Endothelial cell of umbilical vein (primary cell): ENCODE results near the gene MYO1C. TPM values are rescaled to one million over a fixed set of nuclear protein-coding genes. Genes with fewer than 3 reads are reported as not detected.

Experiments used
- BruUV-seq: library from RNA; stranded (reverse); fragments of 400-500 nt; replicated peaks from 2 replicates; lab custom pipeline; 2021; lab: Mats Ljungman, UMichigan
- CTCF ChIA-PET: fragments of 300-600, 350-600 bp; sonication (Branson Sonifier 250); formaldehyde crosslinking; loops from one replicate; lab custom pipeline; 2021; ENCODE audit warnings: antibody characterized with exemption, inconsistent platforms; lab: Charles Lee
- POLR2A ChIA-PET: fragments of 300-600, 350-600 bp; sonication (Branson Sonifier 250); formaldehyde crosslinking; loops from one replicate; lab custom pipeline; 2021; ENCODE audit warnings: antibody characterized with exemption, inconsistent platforms; lab: Charles Lee
- DNase-seq: peaks from one replicate; pipeline ENCODE4 v3.0.0-alpha.2; 2011; ENCODE audit warnings: low read depth, low spot score
- FAIRE-seq: peaks from 2 replicates; lab custom pipeline; 2011; peaks lifted over from hg19 to GRCh38; lab: Jason Lieb, UNC
- H2AFZ ChIP-seq: 2 replicates; pipeline ENCODE4 v1.6.0; 2012; ENCODE audit warnings: low read depth, low read length, control low read depth, inconsistent platforms
- H3K27ac ChIP-seq: 2 replicates; pipeline ENCODE4 v1.5.1; 2011; ENCODE audit warnings: low read depth, mild to moderate bottlenecking, control low read depth, low read length, moderate library complexity; ENCODE audit not compliant: insufficient read depth
- H3K27me3 ChIP-seq, 2 experiments: 2 replicates each; pipeline versions ENCODE4 v1.6.0 to v1.6.1; 2011; ENCODE audit warnings: low read length in 2 of 2, mixed read lengths in 1 of 2; ENCODE audit not compliant: control insufficient read depth in 2 of 2, insufficient read depth in 2 of 2
- H3K36me3 ChIP-seq, 2 experiments: 2 replicates in 1 of 2; 3 replicates in 1 of 2; pipeline ENCODE4 v1.5.1; 2011; ENCODE audit warnings: low read length in 2 of 2, mild to moderate bottlenecking in 1 of 2, moderate library complexity in 1 of 2; ENCODE audit not compliant: control insufficient read depth in 2 of 2, insufficient read depth in 2 of 2; ENCODE audit errors: extremely low read depth in 1 of 2
- H3K4me1 ChIP-seq: 3 replicates; pipeline ENCODE4 v1.5.1; 2011; ENCODE audit warnings: mild to moderate bottlenecking, low read length; ENCODE audit not compliant: control insufficient read depth, insufficient read depth; ENCODE audit errors: extremely low read depth
- H3K4me2 ChIP-seq: 2 replicates; pipeline ENCODE4 v1.6.1; 2011; ENCODE audit warnings: low read length, control low read depth, mixed read lengths; ENCODE audit not compliant: insufficient read depth
- H3K4me3 ChIP-seq, 3 experiments: fragments of 200-600 bp in 1 of 3; sonication (generic), shearing (Covaris generic) in 1 of 3; replicated peaks in 1 of 3; 2 replicates each; pipeline ENCODE4 v1.5.1; 2011 to 2016; ENCODE audit warnings: control low read depth in 3 of 3, low read length in 3 of 3, mild to moderate bottlenecking in 2 of 3, inconsistent platforms in 1 of 3, low read depth in 1 of 3, moderate library complexity in 1 of 3; ENCODE audit not compliant: insufficient read depth in 1 of 3
- H3K79me2 ChIP-seq: 2 replicates; pipeline ENCODE4 v1.6.0; 2012; ENCODE audit warnings: low read length, inconsistent platforms; ENCODE audit not compliant: control insufficient read depth, insufficient read depth
- H3K9ac ChIP-seq: replicated peaks from 2 replicates; pipeline ENCODE3; 2011; ENCODE audit warnings: low read length, control low read depth; ENCODE audit not compliant: insufficient read depth; ENCODE audit errors: extremely low read depth
- H3K9me1 ChIP-seq: replicated peaks from 3 replicates; pipeline ENCODE4 v1.6.0; 2011; ENCODE audit warnings: mild to moderate bottlenecking, low read length; ENCODE audit not compliant: control insufficient read depth, insufficient read depth; ENCODE audit errors: extremely low read depth
- H3K9me3 ChIP-seq: replicated peaks from 2 replicates; pipeline ENCODE4 v1.5.1; 2012; ENCODE audit warnings: low read length, inconsistent platforms; ENCODE audit not compliant: control insufficient read depth, insufficient read depth
- H4K20me1 ChIP-seq: replicated peaks from 2 replicates; pipeline ENCODE3; 2011; ENCODE audit warnings: mild to moderate bottlenecking, low read length; ENCODE audit not compliant: control insufficient read depth, insufficient read depth; ENCODE audit errors: extremely low read depth
- CTCF ChIP-seq, 2 donors: IDR thresholded peaks; 1 replicate in 1 of 2; 2 replicates in 1 of 2; pipeline ENCODE4 v1.5.1; 2011; ENCODE audit warnings: low read length in 2 of 2, mild to moderate bottlenecking in 2 of 2, moderate library complexity in 2 of 2, control low read depth in 1 of 2, inconsistent platforms in 1 of 2, low read depth in 1 of 2; ENCODE audit not compliant: insufficient read depth in 1 of 2; ENCODE audit errors: extremely low read depth in 1 of 2
- EZH2 ChIP-seq: IDR thresholded peaks from 2 replicates; pipeline ENCODE4 v1.6.1; 2012; ENCODE audit warnings: borderline replicate concordance, low read depth, mild to moderate bottlenecking, moderate library complexity, low read length, inconsistent platforms; ENCODE audit not compliant: severe bottlenecking
- FOS ChIP-seq: IDR thresholded peaks from 2 replicates; pipeline ENCODE4 v1.6.1; 2011; ENCODE audit warnings: mild to moderate bottlenecking, low read length, moderate library complexity, borderline replicate concordance; ENCODE audit not compliant: insufficient read depth
- GATA2 ChIP-seq: IDR thresholded peaks from 2 replicates; pipeline ENCODE4 v1.7.0; 2011; ENCODE audit warnings: low read depth, mild to moderate bottlenecking, moderate library complexity, mixed read lengths, low read length; ENCODE audit not compliant: insufficient read length, insufficient read depth
- MAX ChIP-seq: IDR thresholded peaks from 2 replicates; pipeline ENCODE4 v1.6.1; 2011; ENCODE audit not compliant: insufficient read depth, insufficient read length
- POLR2A ChIP-seq: IDR thresholded peaks from 2 replicates; pipeline ENCODE4 v1.6.1; 2012; ENCODE audit warnings: low read depth, mild to moderate bottlenecking, control low read depth, low read length
- POLR2AphosphoS5 ChIP-seq: IDR thresholded peaks from 2 replicates; pipeline ENCODE4 v1.6.1; 2012; ENCODE audit warnings: low read depth, mild to moderate bottlenecking, control low read depth, low read length, moderate library complexity; ENCODE audit not compliant: insufficient read depth
- dilution Hi-C: fragments of 300-500 bp; cut with MboI; formaldehyde crosslinking; loops from one replicate; pipeline ENCODE4 v1.15.0; 2019; ENCODE audit warnings: low sequenced_read_pairs; ENCODE audit not compliant: extremely low pct_ligation_motif_present
- intact Hi-C: fragments of 100-400 bp; cut with micrococcal nuclease; formaldehyde crosslinking; loops from one replicate; pipeline ENCODE4 v1.10.0; 2022
- polyA plus RNA-seq, 4 experiments: library from polyadenylated mRNA; depleted of rRNA in 3 of 4; stranded (reverse) in 3 of 4; unstranded in 1 of 4; fragments of >200 nt; gene quantifications; 2 replicates each; pipeline versions ENCODE4 v1.2.1 to v1.2.3, GENCODE V29; 2011 to 2012; ENCODE audit warnings: missing spikeins in 1 of 4
- total RNA-seq: library from RNA; stranded (reverse); gene quantifications from 2 replicates; pipeline ENCODE4 v1.2.3, GENCODE V29; 2021

Gene MYO1C
- total and polyA plus RNA-seq, 2 donors (not counting 3 experiments of a cell fraction or from before 2014, with no cell fraction given) = 141 to 206 TPM

- intact Hi-C loops (no loop called here), dilution Hi-C loops (no loop called here)
- no peaks in the 10 kb centered on the region for H3K27me3 ChIP-seq
- TF ChIP-seq MAX = no peak
- no peak for TF ChIP-seq GATA2
- no peak for TF ChIP-seq FOS
- no peak for TF ChIP-seq POLR2A
- no peak overlapping the region for H3K4me3 ChIP-seq
- ChIA-PET CTCF (interaction anchor here (2.6 to 3.4 kb wide), 3 partner anchors 10 to 129 kb away, joined by 11 to 18 read pairs (median 18); partner anchors contain the start of gene INPP5K), POLR2A (no interaction called here)
- peaks cover 26% of the 10 kb centered on the region for H3K4me1 ChIP-seq
- H3K36me3 ChIP-seq = peaks cover 3 to 8% of the 10 kb centered on the region in 2 experiments
- H3K9me1 ChIP-seq = no peaks in the 10 kb centered on the region
- no peak overlapping the region for H2AFZ ChIP-seq
- no peaks in the 10 kb centered on the region for H4K20me1 ChIP-seq
- no peaks in the 10 kb centered on the region for H3K9me3 ChIP-seq
- FAIRE-seq = no peak
- BruUV-seq = no TSS peak
- no peak overlapping the region for H3K9ac ChIP-seq
- H3K79me2 ChIP-seq = peaks cover 17% of the 10 kb centered on the region
- no peak for DNase-seq
- no peak overlapping the region for H3K27ac ChIP-seq
- H3K4me2 ChIP-seq = no peak overlapping the region
Observed at GRCh38 chr17:1494736-1495253, 2.3 kb upstream of the MYO1C start.

- H3K36me3 ChIP-seq = peaks cover 3 to 8% of the 10 kb centered on the region in 2 experiments
Observed at GRCh38 chr17:1494203-1494602, 1.7 kb upstream of the MYO1C start.

More at GRCh38 chr17:1494203-1494602, 1.7 kb upstream of the MYO1C start:
- POLR2A ChIA-PET = no interaction called here
- H3K4me1 ChIP-seq = peaks cover 26% of the 10 kb centered on the region
- no peaks in the 10 kb centered on the region for H4K20me1 ChIP-seq
- dilution Hi-C loops (no loop called here), intact Hi-C loops (no loop called here)
- H3K4me3 ChIP-seq = no peak overlapping the region
- H3K9me1 ChIP-seq = no peaks in the 10 kb centered on the region
- CTCF ChIA-PET = interaction anchor here (2.6 to 3.4 kb wide), 3 partner anchors 11 to 129 kb away, joined by 11 to 18 read pairs (median 18); partner anchors contain the start of gene INPP5K
- no peak for TF ChIP-seq POLR2AphosphoS5
- no peak for TF ChIP-seq MAX
- TF ChIP-seq CTCF (IDR thresholded peaks at IDR 0.05; ENCODE audit: extremely low read depth in 1 of 2, insufficient read depth in 1 of 2, low read depth in 1 of 2, low read length in 2 of 2) = no peak
- TF ChIP-seq POLR2A = no peak
- TF ChIP-seq GATA2 = no peak
- TF ChIP-seq EZH2 = no peak
- BruUV-seq = no TSS peak
- H3K79me2 ChIP-seq = peaks cover 23% of the 10 kb centered on the region
- H3K27me3 ChIP-seq = no peaks in the 10 kb centered on the region
- no peaks in the 10 kb centered on the region for H3K9me3 ChIP-seq
- DNase-seq (no peak), FAIRE-seq (no peak)
- no peak overlapping the region for H3K27ac ChIP-seq
- no peak overlapping the region for H3K4me2 ChIP-seq
- no peak overlapping the region for H2AFZ ChIP-seq
- H3K9ac ChIP-seq = no peak overlapping the region
